GM08714 (cell line): ENCODE results near the gene TNIK.
"Not testable (repeated sequence)": the region's sequence is repeated elsewhere in the genome, so short reads cannot be mapped to it uniquely, and the experiment has no call there.

Source experiments
- H3K4me3 ChIP-seq: fragments of 200-500 bp; sonication (Bioruptor generic); 2 replicates; pipeline ENCODE4 v1.5.1; 2014; ENCODE audit warnings: mild to moderate bottlenecking, low read length, inconsistent platforms
- ZNF274 ChIP-seq: IDR thresholded peaks from 2 replicates; pipeline ENCODE4 v1.6.1; 2012; ENCODE audit warnings: mild to moderate bottlenecking, low read depth, low read length

The TNIK gene

DNA sequence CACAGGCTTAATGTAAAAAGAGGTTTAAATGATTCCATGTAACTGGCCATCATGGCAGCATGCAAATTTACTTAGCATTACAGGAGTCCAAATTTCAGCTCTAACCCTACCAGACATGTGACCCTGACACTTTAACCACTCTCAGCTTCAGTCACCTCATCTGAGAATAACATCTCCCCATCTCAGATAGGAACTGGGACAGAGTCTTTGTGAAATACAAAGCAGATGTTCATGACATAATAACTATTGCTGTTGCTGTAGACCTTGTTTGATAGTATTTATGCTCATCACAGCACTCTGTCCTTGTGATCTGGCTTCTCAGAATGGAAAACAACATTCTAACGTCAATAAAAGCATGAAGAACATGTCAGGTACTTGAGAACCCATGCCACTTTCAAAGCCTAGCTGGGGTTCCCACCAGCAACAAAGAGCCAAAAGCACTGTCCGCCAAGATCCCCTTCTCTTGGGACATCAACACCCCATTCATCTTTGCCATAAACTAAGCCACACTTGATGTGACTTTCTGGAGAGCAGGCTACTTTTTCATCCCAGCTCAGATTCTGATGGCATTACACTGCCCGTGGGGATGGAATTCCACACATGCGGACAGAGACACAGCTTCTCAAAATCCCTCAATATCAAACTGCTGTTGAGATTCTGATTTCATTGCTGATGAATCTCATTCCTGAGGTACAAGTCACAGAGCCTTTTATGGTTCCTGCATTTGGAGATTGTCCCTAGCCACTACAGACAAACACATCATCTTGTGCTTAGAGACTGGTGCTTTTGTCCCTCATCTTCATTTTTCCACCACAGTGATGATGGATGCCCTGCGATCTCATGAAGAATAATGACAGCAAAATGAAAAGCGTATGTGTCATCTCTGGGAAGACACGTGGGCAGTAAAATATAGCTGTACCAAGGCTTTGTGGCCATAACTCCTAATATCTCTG lies 202.7 kb downstream of the TNIK start:
- H3K4me3 ChIP-seq, result peak overlapping the region; percentile 40; the same call in 1 of the 2 replicates

GRCh38 chr3:171256445-171257250 lies 203.6 kb downstream of the TNIK start:
- no peak for TF ChIP-seq ZNF274
- H3K4me3 ChIP-seq, result peak overlapping the region; percentile 40; the same call in 1 of the 2 replicates

More for the DNA sequence above, 202.7 kb downstream of the TNIK start:
- no peak for TF ChIP-seq ZNF274

GRCh38 chr3:171255236-171255806 lies 204.9 kb downstream of the TNIK start:
- H3K4me3 ChIP-seq, result peak overlapping the region; percentile 30; the same call in 1 of the 2 replicates

GRCh38 chr3:171254315-171254714 lies 205.9 kb downstream of the TNIK start:
- no peak overlapping the region for H3K4me3 ChIP-seq
- TF ChIP-seq ZNF274, result no peak

More at GRCh38 chr3:171255236-171255806, 204.9 kb downstream of the TNIK start:
- TF ChIP-seq ZNF274, result no peak

GRCh38 chr3:171251835-171252234 lies 208.4 kb downstream of the TNIK start:
- TF ChIP-seq ZNF274, result no peak

DNA sequence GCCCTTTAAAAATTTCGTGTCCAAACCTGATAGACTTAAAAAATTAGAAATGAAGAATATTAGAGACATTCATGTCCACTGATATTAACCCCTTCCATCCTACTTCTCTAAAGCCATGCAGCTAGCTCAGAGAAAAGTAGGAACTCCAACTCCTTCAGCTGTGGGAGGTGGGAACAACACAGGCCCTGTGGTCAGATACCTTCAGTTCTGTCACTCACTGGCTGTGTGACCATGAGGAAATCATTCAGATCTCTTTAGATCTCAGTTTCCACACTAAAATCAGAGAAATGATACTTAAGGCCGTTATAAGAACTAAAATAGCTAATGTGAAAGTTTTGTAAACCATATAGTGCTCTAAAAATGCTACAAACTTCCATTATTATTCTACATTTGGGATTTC lies 209.8 kb downstream of the TNIK start:
- no peak for TF ChIP-seq ZNF274
- no peak overlapping the region for H3K4me3 ChIP-seq

More at GRCh38 chr3:171251835-171252234, 208.4 kb downstream of the TNIK start:
- no peak overlapping the region for H3K4me3 ChIP-seq

DNA sequence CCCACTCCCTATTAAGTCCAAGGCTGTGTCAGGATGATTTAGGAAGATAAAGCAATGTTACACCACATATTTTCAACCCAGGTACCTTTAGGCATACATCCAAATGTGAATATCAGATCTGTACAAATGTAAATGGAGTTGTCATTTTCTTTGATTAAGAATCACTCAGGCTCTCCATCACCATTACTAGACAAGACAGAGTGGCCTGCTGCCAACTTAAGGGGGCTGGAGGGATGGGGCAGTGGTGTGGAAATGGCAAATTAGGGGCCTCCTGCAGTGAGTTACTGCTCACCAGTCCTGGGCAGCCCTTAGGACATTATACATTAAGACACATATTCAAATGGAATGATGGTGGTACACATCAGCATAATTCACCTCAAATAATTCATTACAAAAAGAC lies 211.0 kb downstream of the TNIK start:
- peak overlapping the region; percentile 56 for H3K4me3 ChIP-seq
- TF ChIP-seq ZNF274, result no peak

- no peak for TF ChIP-seq ZNF274
- peak overlapping the region; percentile 49 for H3K4me3 ChIP-seq
Observed at GRCh38 chr3:171248426-171249111, 211.6 kb downstream of the TNIK start.

DNA sequence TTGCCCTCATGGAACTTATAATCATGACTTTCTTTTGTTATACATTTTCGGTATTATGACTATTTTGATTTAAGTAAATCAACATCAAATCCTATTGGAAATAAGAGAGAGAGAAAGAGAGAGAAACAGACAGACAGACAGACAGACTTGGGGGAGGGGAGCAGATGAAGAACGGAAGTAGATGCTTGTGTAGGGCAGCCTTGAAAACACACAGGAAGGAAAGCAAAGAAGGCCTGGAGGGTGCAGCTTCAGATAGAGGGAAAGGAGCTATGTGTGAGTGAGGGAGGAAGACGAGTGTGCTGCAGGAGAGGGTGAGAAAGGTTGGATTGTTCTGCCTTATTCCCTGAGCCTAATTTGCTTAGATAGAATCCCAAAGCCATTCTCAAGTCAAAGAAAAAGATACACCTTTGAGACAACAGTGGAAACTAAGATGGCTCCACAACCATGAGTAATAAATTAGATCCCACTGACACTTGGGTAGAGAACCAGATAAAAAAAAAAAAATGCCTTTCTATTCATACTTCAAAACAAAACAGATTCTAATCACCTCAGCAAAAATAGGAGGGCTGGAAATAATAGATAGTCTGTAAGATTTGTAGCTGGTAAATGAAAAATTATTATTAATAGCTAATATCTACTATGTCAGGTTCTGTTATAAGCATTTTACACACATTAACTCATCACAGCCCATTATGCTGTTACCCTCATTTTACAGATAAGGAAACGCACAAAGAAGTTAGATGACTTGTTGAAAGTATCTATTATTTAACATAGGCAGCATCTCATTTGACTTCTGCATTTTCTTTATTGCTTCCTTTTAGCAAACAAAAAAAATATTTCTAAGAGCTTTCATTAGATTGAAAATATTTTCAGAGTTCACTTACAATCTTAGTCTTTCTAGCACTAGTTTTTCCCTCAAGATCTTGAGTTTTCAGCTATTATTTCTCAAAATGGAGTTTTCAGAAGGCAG lies 214.1 kb downstream of the TNIK start:
- H3K4me3 ChIP-seq, result no peak overlapping the region; the same call in 1 of the 2 replicates

GRCh38 chr3:171242951-171243350 lies 217.3 kb downstream of the TNIK start:
- H3K4me3 ChIP-seq, result no peak overlapping the region
- TF ChIP-seq ZNF274, result no peak

More for the DNA sequence above, 214.1 kb downstream of the TNIK start:
- no peak for TF ChIP-seq ZNF274

DNA sequence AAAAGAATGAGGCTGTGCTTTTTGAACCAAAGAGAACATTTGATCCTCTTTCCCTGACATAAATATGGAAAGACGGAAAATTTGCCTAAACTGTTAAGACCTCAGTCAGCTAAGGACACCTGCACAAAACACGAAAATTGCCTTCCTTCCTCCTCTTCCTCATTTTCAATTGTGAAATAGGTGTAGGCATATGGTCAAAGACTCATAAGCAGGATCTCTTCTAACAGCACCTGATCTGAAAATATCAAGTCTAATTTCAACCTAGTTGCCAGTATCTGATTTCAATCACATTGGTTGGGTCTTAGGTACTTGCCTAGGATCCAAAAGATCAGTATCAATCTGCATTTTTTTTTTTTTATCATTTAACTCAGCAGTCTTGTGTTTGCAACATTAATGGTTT lies 218.0 kb downstream of the TNIK start:
- no peak overlapping the region for H3K4me3 ChIP-seq
- TF ChIP-seq ZNF274, result no peak

DNA sequence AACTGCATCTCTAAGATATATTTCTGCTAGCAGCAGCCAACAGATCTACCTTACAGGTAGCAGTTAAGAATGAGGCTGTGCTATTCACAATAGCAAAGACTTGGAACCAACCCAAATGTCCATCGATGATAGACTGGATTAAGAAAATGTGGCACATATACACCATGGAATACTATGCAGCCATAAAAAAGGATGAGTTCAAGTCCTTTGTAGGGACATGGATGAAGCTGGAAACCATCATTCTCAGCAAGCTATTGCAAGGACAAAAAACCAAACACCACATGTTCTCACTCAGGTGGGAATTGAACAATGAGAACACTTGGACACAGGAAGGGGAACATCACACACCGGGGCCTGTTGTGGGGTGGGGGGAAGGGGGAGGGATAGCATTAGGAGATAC lies 218.6 kb downstream of the TNIK start:
- H3K4me3 ChIP-seq, result not testable (repeated sequence)

GRCh38 chr3:171240504-171240835 lies 219.7 kb downstream of the TNIK start:
- no peak overlapping the region for H3K4me3 ChIP-seq
- no peak for TF ChIP-seq ZNF274
